Brain microvascular endothelial cell (primary cell): ENCODE results near the gene SLC39A7.

Experiments used
- DNase-seq: peaks from one replicate; pipeline ENCODE4 v3.0.0-alpha.2; 2020
- H3K27ac ChIP-seq: fragments of 250-450 bp; sonication (Bioruptor Pico); 2 replicates; pipeline ENCODE4 v1.5.1; 2020; ENCODE audit warnings: mild to moderate bottlenecking, moderate library complexity
- H3K27me3 ChIP-seq: fragments of 250-450 bp; sonication (Bioruptor Pico); replicated peaks from 2 replicates; pipeline ENCODE4 v1.5.1; 2020; ENCODE audit warnings: mild to moderate bottlenecking
- H3K36me3 ChIP-seq: fragments of 250-450 bp; sonication (Bioruptor Pico); replicated peaks from 2 replicates; pipeline ENCODE4 v1.5.1; 2020; ENCODE audit warnings: mild to moderate bottlenecking
- H3K4me3 ChIP-seq: 2 replicates; pipeline ENCODE4 v1.5.1; 2011; ENCODE audit warnings: low read depth, mild to moderate bottlenecking, control low read depth, low read length, moderate library complexity
- CTCF ChIP-seq: IDR thresholded peaks from 2 replicates; pipeline ENCODE4 v1.5.1; 2011; ENCODE audit warnings: low read depth, mild to moderate bottlenecking, moderate library complexity, low read length, control low read depth, inconsistent platforms; ENCODE audit errors: missing control alignments
- in situ Hi-C: cut with HindIII; loops from 2 replicates; pipeline ENCODE4 v1.10.0; 2017; ENCODE audit warnings: low sequenced_read_pairs, low pct_ligation_motif_present

Gene SLC39A7

GRCh38 chr6:33185190-33185589, 15.5 kb upstream of the SLC39A7 start:
- Histone ChIP-seq H3K36me3 (no peaks in the 10 kb centered on the region), H3K4me3 (no peak overlapping the region), H3K27me3 (no peaks in the 10 kb centered on the region), H3K27ac (no peak overlapping the region)
- no peak for TF ChIP-seq CTCF
- no peak for DNase-seq
- in situ Hi-C loops, result no loop called here

GRCh38 chr6:33185654-33186187, 14.9 kb upstream of the SLC39A7 start:
- peaks cover 1% of the 10 kb centered on the region for H3K27me3 ChIP-seq
- no peak overlapping the region for H3K27ac ChIP-seq
- no peak for TF ChIP-seq CTCF
- in situ Hi-C loops, result no loop called here
- no peak overlapping the region for H3K4me3 ChIP-seq
- no peaks in the 10 kb centered on the region for H3K36me3 ChIP-seq
- DNase-seq, result no peak

GRCh38 chr6:33187809-33188208, 12.9 kb upstream of the SLC39A7 start:
- no peak overlapping the region for H3K27ac ChIP-seq
- no peak for TF ChIP-seq CTCF
- no peaks in the 10 kb centered on the region for H3K36me3 ChIP-seq
- no peak for DNase-seq
- peaks cover 20% of the 10 kb centered on the region for H3K27me3 ChIP-seq
- no peak overlapping the region for H3K4me3 ChIP-seq
- in situ Hi-C loops, result no loop called here

GRCh38 chr6:33189164-33189563, 11.5 kb upstream of the SLC39A7 start:
- in situ Hi-C loops, result no loop called here
- Histone ChIP-seq H3K4me3 (no peak overlapping the region), H3K27ac (no peak overlapping the region), H3K36me3 (peaks cover 2% of the 10 kb centered on the region), H3K27me3 (peaks cover 20% of the 10 kb centered on the region)
- no peak for TF ChIP-seq CTCF
- DNase-seq, result no peak

- H3K27me3 ChIP-seq, result peaks cover 20% of the 10 kb centered on the region
- in situ Hi-C loops, result no loop called here
Measured at GRCh38 chr6:33189625-33190448, 10.8 kb upstream of the SLC39A7 start.

More at GRCh38 chr6:33189625-33190448, 10.8 kb upstream of the SLC39A7 start:
- no peak overlapping the region for H3K27ac ChIP-seq
- no peak for DNase-seq
- peaks cover 8% of the 10 kb centered on the region for H3K36me3 ChIP-seq
- no peak for TF ChIP-seq CTCF
- H3K4me3 ChIP-seq, result no peak overlapping the region
